HG03280 (cell line): ENCODE data around the gene RBP3.

Experiments
- ATAC-seq: cut with Tn5 transposase; IDR thresholded peaks from one replicate; pipeline ENCODE4 v1.9.1; 2021; ENCODE audit warnings: mild to moderate bottlenecking, moderate library complexity; ENCODE audit not compliant: unreplicated experiment

The RBP3 gene

DNA sequence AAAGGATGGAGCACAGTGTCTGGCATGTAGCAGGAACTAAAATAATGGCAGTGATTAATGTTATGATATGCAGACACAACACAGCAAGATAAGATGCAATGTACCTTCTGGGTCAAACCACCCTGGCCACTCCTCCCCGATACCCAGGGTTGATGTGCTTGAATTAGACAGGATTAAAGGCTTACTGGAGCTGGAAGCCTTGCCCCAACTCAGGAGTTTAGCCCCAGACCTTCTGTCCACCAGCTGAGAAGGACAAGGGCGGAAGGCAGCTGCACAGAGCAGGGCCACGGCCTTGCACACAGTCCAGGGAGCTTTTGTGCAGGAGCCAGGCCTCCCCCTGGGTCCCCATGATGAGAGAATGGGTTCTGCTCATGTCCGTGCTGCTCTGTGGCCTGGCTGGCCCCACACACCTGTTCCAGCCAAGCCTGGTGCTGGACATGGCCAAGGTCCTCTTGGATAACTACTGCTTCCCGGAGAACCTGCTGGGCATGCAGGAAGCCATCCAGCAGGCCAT, at the start of gene RBP3:
Gene RBP3, plus strand, starts transcription at position 226 of the 514 bp plus-strand sequence. Its CDS starts 122 bp downstream, at position 348.
- no peak for ATAC-seq

GRCh38 chr10:47298715-47299114, 49.4 kb upstream of the RBP3 start:
- no peak for ATAC-seq

- ATAC-seq, result no peak
Measured at GRCh38 chr10:47299611-47300428, 48.3 kb upstream of the RBP3 start, which contains the start of gene GDF10. GDF10 (plus strand) TSS chr10:47300197; CDS start chr10:47300652, 455 bp downstream.

- no peak for ATAC-seq
Measured at GRCh38 chr10:47300429-47300931, 47.7 kb upstream of the RBP3 start.

DNA sequence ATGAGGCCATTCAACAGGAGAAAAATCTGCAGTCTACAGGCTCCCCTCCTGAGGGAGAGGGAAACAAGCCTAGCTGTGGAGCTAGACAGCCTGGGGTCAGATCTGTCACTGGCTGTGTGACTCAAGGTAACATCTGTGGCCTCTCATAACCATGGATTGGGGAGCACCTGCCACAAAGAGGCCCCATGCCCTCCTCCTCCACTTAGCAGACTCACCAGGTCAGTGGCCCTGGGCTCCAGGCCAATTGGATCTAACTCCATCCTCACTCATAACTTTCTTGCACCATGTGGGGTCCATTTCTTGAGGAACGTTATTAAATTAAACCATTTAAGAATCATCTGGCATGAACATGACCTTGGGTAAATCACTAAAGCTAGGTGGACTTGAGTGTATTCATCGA, 46.3 kb upstream of the RBP3 start:
- no peak for ATAC-seq

GRCh38 chr10:47303105-47303504, 45.1 kb upstream of the RBP3 start:
- no peak for ATAC-seq

DNA sequence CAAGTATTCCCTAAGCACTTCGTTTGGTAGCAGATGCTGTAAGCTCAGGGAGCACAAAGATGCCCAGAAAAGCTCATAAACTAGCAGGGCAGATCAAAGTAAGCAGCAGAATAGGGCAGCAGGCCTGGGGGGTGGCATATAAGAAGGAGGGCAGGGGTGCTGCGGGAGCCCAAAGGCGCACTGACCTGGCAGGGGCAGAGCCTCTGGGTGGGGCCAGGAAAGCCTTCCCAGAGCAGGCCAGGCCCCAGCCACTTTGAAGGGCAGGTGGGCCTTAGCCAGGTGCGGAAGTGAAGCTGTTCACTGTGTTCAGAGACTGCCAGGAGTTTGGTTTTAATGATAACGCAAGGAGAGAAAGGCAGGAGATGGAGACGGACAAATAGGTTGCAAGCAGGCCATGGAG, 44.3 kb upstream of the RBP3 start:
- ATAC-seq, result no peak

DNA sequence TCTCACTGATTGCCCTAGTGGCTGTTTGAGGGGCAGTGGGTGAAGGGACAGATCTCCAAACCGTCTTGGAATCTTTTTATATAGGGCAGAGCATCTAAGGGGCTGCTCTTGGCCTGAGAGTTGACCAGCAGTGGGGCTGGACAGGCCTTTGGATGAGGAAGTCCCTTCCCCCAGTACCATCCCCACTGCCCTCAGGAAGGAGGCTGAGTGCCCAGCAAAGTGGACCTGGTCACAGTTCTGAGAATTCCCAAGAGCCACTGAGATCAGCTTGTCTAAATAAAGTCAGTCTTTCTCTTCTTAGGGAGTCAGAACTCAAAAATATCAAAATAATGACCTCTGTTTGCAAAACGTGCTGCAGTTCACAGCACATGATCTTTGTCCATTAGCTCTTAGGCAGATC, 42.6 kb upstream of the RBP3 start:
- ATAC-seq, result no peak

DNA sequence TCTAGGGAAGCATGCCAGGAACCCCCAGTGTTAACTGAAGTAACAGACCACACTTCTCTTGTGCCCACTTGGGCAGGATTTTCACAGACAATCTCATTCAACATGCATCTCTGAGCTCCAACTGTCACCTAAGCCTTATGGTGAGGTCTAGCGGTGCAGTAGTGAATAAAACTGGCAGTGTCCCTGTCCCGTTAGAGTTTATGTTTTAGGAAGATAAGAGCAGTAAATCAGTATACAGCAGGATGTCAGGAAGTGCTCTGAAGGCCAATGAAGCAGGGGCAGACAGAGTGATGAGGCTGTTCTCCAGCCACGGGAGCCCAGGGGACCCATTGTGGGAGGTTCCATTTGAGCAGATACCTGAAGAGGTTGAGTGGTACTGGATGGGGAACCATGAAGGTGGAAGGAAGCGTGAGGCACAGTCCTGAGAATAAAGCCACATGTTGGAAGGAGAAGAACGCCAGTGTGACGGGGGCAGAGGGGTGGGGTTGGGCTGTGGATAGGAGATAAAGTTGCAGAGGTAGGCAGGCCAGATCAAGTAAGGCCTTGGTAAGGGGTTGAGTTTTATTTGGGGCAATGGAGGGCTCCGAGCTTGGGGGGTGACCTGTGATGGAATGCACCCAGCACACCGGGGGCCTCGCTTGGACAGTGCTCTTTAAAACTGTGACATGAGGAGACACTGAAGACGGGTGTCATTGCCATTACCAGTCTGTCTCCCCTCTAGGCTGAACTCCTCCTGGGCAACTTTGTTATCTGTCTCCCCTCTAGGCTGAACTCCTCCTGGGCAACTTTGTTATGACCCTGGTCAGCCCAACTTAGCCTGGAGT, 41.6 kb upstream of the RBP3 start:
- no peak for ATAC-seq

- no peak for ATAC-seq
Measured at GRCh38 chr10:47307381-47307780, 40.8 kb upstream of the RBP3 start.

DNA sequence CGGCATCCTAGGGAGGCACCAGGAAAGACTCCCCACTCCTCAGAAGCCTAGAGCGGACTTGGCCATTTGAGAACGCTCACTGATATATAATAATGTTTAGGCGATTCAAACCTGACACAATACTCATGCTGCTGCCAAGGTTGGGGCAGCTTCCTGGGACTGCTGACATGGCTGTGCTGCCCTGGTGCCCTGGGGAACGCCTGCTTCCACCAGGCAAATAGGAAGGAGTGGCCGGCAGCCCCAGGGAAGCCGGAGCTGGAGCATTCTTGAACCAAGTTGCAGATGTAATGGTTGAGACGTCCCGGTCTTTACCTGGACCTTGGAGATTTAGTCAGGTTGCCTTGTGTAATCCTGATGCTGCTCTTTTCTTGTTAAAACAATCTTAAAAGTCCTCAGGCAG, 39.4 kb upstream of the RBP3 start:
- ATAC-seq, result no peak

DNA sequence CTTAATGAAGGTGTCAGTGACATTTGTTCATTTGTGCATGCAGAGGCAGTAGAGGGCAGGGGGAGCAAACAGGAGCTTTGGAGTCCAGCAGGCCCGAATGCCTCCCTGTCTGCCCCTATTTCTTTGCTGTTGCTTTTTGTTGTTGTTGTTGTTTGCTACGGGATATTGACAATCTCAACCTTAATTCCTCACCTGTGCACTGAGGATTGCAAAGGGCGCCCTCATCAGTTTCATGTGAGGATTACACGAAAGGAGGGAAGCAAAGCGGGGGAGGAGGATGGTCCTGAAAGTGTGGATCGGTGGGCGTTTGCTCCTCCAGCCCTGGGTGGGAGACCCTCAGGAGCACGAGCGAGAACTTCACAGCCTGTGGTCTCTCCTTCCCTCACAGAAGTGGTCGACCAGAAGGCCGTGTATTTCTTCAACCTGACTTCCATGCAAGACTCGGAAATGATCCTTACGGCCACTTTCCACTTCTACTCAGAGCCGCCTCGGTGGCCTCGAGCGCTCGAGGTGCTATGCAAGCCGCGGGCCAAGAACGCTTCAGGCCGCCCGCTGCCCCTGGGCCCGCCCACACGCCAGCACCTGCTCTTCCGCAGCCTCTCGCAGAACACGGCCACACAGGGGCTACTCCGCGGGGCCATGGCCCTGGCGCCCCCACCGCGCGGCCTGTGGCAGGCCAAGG, 38.6 kb upstream of the RBP3 start:
- no peak for ATAC-seq

DNA sequence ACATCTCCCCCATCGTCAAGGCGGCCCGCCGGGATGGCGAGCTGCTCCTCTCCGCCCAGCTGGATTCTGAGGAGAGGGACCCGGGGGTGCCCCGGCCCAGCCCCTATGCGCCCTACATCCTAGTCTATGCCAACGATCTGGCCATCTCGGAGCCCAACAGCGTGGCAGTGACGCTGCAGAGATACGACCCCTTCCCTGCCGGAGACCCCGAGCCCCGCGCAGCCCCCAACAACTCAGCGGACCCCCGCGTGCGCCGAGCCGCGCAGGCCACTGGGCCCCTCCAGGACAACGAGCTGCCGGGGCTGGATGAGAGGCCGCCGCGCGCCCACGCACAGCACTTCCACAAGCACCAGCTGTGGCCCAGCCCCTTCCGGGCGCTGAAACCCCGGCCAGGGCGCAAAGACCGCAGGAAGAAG, 38.1 kb upstream of the RBP3 start:
- no peak for ATAC-seq

- no peak for ATAC-seq
Measured at GRCh38 chr10:47311193-47311931, 36.8 kb upstream of the RBP3 start.

GRCh38 chr10:47311932-47312662, 36.1 kb upstream of the RBP3 start:
- no peak for ATAC-seq

DNA sequence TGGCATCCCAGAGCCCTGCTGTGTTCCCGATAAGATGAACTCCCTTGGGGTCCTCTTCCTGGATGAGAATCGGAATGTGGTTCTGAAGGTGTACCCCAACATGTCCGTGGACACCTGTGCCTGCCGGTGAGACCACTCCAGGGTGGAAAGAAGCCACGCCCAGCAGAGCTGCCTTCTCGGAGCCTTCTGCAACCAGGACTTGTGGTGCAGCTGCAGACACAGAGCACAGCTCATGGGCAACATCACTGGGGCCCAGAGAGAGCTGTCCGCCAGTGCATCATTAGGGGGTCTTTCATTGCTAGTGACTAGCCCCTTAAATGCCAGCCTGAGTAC, 35.5 kb upstream of the RBP3 start:
- ATAC-seq, result no peak

- ATAC-seq, result no peak
Measured at GRCh38 chr10:47314416-47314970, 33.7 kb upstream of the RBP3 start.

DNA sequence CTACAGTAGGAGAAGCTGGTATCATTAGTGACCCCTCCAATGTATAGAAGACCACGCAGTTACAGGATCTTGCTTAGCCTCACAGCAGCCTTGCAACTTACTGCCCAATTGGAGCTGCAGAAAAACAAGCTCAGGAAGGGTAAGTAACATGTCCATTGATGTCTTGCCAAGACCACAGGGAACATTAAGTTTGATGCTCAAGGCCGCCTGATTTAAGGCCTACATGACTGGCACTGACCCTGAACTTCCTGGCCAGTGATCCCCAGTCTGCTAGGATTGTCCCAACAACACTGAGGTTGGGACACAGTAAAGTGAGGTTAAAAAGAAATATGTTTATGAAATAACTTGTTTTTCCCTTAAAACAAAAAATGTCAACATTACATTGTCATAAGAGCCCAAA, 32.7 kb upstream of the RBP3 start:
- no peak for ATAC-seq

DNA sequence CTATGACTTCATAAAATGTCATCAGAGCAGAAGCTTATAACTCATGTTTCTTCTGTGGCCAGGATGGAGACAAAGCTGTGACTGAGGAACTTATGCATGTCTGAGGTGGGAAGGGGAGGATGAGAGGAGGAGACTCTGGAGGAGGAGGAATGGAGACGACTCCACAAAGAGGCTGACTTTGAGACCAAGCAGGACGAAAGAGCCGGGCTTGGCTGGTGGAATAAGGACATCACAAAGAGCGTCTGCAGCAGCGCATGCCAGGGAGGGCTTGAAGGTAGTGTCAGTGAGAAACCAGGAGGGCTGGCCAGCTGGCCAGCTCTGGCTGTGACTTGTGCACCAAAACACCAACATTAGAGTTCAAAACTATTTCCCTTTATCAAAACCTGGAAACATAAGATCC, 32.0 kb upstream of the RBP3 start:
- no peak for ATAC-seq
